ENCODE data around the gene PTH2R. TPM values are rescaled to one million over a fixed set of nuclear protein-coding genes. Genes with fewer than 3 reads are reported as not detected.

Gene PTH2R
- total RNA-seq, 1 experiment from 2014 or later = 0.48 TPM

DNA sequence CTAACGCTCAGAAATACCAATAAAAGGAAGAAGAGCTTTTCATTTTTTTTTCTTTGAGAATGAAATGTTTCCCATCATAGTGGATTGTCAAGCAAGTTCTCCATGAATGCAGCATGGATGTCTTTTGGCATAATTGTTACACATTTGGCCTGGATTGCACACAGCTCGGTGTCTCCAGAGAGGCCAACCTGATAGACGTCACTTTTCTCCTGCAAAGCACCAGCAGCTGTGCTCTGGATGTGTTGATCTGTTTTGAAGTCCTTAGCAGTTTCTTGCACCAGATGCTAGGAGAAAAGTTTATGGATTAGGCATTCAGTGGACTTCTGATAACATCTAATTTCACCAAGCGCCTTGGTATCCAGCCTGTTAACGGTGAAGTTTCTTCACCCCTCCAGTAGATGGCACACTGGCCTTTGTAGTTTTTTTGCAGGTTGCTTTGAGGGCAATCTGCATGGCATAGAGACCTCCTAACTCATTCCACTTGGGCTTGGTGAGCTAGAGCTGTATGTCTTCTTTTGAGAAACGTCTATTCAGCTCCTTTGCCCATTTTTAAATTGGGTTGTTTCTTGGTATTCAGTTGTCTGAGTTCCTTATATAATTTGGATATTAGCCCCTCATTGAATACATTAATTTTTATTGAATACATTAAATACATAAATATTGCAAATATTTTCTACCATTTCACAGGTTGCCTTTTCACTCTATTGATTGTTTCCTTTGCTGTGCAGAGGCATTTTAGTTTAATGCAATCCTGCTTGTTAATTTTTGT is 59.7 kb downstream of the PTH2R start:
- TF ChIP-seq MXD4 (CRISPR knock-in tag; IDR thresholded peaks at IDR 0.05; ENCODE audit: borderline replicate concordance) = no peak
- TF ChIP-seq, protein P1, sequence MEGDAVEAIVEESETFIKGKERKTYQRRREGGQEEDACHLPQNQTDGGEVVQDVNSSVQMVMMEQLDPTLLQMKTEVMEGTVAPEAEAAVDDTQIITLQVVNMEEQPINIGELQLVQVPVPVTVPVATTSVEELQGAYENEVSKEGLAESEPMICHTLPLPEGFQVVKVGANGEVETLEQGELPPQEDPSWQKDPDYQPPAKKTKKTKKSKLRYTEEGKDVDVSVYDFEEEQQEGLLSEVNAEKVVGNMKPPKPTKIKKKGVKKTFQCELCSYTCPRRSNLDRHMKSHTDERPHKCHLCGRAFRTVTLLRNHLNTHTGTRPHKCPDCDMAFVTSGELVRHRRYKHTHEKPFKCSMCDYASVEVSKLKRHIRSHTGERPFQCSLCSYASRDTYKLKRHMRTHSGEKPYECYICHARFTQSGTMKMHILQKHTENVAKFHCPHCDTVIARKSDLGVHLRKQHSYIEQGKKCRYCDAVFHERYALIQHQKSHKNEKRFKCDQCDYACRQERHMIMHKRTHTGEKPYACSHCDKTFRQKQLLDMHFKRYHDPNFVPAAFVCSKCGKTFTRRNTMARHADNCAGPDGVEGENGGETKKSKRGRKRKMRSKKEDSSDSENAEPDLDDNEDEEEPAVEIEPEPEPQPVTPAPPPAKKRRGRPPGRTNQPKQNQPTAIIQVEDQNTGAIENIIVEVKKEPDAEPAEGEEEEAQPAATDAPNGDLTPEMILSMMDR (IDR thresholded peaks at IDR 0.05) = peak; percentile 67
- ATAC-seq = peak; percentile 96
- peaks cover 20% of the 10 kb centered on the region for H3K9me3 Mint-ChIP-seq
- H3K27me3 Mint-ChIP-seq (ENCODE audit: low read depth) = peaks cover 27% of the 10 kb centered on the region
- DNase-seq (ENCODE audit: low spot score) = peak; percentile 46
- H3K4me1 Mint-ChIP-seq = no peaks in the 10 kb centered on the region
- peaks cover 18% of the 10 kb centered on the region for H3K36me3 Mint-ChIP-seq
- H3K27ac Mint-ChIP-seq = no peak overlapping the region
- ChIA-PET POLR2A (no interaction called here), CTCF (interaction anchor here (0.5 to 1.3 kb wide), 24 partner anchors 9 to 865 kb away, joined by 3 to 17 read pairs (median 3); partner anchors contain the start of gene PTH2R)
- H3K4me3 Mint-ChIP-seq = no peak overlapping the region

DNA sequence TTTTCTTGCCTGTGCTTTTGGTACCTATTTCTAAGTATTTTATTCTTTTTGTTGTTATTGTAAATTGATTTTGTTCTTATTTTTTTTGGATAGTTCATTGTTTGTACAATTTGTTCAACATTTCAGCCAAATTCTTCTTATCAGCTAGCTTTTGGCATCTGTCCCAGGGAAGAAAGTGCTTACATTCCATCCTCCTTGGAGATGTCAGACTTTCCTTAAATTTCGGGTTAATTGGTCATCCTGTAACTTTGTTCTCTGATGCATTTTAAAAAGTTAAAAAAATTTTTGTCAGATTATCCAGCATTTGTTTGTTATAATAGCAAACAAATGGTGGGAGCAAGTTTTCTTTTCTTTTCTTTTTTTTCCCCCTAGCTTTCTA is 60.3 kb downstream of the PTH2R start:
- POLR2A ChIA-PET = no interaction called here
- CTCF ChIA-PET = interaction anchor here (0.5 to 1.3 kb wide), 27 partner anchors 8 to 864 kb away, joined by 3 to 17 read pairs (median 3); partner anchors contain the start of gene PTH2R
- no peak overlapping the region for H3K4me3 Mint-ChIP-seq
- no peak for DNase-seq (ENCODE audit: low spot score)
- TF ChIP-seq, protein P2, sequence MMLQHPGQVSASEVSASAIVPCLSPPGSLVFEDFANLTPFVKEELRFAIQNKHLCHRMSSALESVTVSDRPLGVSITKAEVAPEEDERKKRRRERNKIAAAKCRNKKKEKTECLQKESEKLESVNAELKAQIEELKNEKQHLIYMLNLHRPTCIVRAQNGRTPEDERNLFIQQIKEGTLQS (CRISPR knock-in tag; conservative IDR thresholded peaks at IDR 0.05) = no peak
- TF ChIP-seq ZNF317 (CRISPR knock-in tag; IDR thresholded peaks at IDR 0.05; ENCODE audit: borderline replicate concordance, low read depth) (no peak), ZNF423 (CRISPR knock-in tag; IDR thresholded peaks at IDR 0.05) (no peak)
- peaks cover 18% of the 10 kb centered on the region for H3K36me3 Mint-ChIP-seq
- H3K27me3 Mint-ChIP-seq (ENCODE audit: low read depth) = peaks cover 27% of the 10 kb centered on the region
- ATAC-seq = no peak
- H3K4me1 Mint-ChIP-seq = no peaks in the 10 kb centered on the region
- no peak overlapping the region for H3K27ac Mint-ChIP-seq
- peaks cover 26% of the 10 kb centered on the region for H3K9me3 Mint-ChIP-seq

DNA sequence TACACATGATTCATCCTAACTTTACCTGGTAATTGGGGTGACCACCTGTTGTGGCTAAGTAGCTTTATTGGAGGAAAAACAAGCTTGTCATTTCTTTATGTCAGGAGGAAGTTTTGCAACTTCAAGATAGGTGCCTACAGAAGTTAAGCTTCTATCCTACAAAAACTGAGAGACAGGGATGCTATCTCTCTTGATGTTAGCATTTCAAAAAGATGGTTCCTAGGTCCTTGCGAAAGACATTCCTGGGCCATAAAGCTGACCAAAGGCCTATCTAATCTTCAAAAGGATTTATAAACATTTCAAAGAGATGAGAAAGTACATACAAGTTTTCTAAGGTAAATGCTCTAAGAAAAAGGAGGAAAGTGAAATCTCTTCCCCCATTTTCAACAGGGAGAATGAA is 61.0 kb downstream of the PTH2R start:
- Mint-ChIP-seq H3K9me3 (peaks cover 33% of the 10 kb centered on the region), H3K27ac (no peak overlapping the region), H3K36me3 (peaks cover 25% of the 10 kb centered on the region), H3K27me3 (ENCODE audit: low read depth) (peaks cover 27% of the 10 kb centered on the region), H3K4me1 (no peaks in the 10 kb centered on the region), H3K4me3 (no peak overlapping the region)
- POLR2A ChIA-PET = no interaction called here
- TF ChIP-seq, protein P3, sequence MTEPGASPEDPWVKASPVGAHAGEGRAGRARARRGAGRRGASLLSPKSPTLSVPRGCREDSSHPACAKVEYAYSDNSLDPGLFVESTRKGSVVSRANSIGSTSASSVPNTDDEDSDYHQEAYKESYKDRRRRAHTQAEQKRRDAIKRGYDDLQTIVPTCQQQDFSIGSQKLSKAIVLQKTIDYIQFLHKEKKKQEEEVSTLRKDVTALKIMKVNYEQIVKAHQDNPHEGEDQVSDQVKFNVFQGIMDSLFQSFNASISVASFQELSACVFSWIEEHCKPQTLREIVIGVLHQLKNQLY (CRISPR knock-in tag; IDR thresholded peaks at IDR 0.05) = no peak
- TF ChIP-seq HMGA2 (CRISPR knock-in tag; IDR thresholded peaks at IDR 0.05) (no peak), MXD4 (CRISPR knock-in tag; IDR thresholded peaks at IDR 0.05; ENCODE audit: borderline replicate concordance) (no peak), ZNF263 (CRISPR knock-in tag; IDR thresholded peaks at IDR 0.05; ENCODE audit: low read depth) (no peak), IRF2 (CRISPR knock-in tag; IDR thresholded peaks at IDR 0.05; ENCODE audit: borderline replicate concordance, low read depth) (no peak), RELA (CRISPR knock-in tag; IDR thresholded peaks at IDR 0.05; ENCODE audit: borderline replicate concordance) (no peak), ZNF396 (CRISPR knock-in tag; IDR thresholded peaks at IDR 0.05; ENCODE audit: borderline replicate concordance) (no peak), ZBTB21 (CRISPR knock-in tag; IDR thresholded peaks at IDR 0.05; ENCODE audit: borderline replicate concordance) (no peak), FOXP1 (CRISPR knock-in tag; IDR thresholded peaks at IDR 0.05; ENCODE audit: borderline replicate concordance) (no peak), PRRX2 (CRISPR knock-in tag; IDR thresholded peaks at IDR 0.05) (no peak), TP53 (CRISPR knock-in tag; IDR thresholded peaks at IDR 0.05) (no peak), JUN (CRISPR knock-in tag; IDR thresholded peaks at IDR 0.05) (no peak)
- TF ChIP-seq, protein P4, sequence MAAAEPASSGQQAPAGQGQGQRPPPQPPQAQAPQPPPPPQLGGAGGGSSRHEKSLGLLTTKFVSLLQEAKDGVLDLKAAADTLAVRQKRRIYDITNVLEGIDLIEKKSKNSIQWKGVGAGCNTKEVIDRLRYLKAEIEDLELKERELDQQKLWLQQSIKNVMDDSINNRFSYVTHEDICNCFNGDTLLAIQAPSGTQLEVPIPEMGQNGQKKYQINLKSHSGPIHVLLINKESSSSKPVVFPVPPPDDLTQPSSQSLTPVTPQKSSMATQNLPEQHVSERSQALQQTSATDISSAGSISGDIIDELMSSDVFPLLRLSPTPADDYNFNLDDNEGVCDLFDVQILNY (CRISPR knock-in tag; IDR thresholded peaks at IDR 0.05) = no peak
- TF ChIP-seq, protein P1 (IDR thresholded peaks at IDR 0.05) = no peak
- TF ChIP-seq, protein P5, sequence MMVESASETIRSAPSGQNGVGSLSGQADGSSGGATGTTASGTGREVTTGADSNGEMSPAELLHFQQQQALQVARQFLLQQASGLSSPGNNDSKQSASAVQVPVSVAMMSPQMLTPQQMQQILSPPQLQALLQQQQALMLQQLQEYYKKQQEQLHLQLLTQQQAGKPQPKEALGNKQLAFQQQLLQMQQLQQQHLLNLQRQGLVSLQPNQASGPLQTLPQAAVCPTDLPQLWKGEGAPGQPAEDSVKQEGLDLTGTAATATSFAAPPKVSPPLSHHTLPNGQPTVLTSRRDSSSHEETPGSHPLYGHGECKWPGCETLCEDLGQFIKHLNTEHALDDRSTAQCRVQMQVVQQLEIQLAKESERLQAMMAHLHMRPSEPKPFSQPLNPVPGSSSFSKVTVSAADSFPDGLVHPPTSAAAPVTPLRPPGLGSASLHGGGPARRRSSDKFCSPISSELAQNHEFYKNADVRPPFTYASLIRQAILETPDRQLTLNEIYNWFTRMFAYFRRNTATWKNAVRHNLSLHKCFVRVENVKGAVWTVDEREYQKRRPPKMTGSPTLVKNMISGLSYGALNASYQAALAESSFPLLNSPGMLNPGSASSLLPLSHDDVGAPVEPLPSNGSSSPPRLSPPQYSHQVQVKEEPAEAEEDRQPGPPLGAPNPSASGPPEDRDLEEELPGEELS (CRISPR knock-in tag; IDR thresholded peaks at IDR 0.05) = no peak
- TF ChIP-seq, protein P6, sequence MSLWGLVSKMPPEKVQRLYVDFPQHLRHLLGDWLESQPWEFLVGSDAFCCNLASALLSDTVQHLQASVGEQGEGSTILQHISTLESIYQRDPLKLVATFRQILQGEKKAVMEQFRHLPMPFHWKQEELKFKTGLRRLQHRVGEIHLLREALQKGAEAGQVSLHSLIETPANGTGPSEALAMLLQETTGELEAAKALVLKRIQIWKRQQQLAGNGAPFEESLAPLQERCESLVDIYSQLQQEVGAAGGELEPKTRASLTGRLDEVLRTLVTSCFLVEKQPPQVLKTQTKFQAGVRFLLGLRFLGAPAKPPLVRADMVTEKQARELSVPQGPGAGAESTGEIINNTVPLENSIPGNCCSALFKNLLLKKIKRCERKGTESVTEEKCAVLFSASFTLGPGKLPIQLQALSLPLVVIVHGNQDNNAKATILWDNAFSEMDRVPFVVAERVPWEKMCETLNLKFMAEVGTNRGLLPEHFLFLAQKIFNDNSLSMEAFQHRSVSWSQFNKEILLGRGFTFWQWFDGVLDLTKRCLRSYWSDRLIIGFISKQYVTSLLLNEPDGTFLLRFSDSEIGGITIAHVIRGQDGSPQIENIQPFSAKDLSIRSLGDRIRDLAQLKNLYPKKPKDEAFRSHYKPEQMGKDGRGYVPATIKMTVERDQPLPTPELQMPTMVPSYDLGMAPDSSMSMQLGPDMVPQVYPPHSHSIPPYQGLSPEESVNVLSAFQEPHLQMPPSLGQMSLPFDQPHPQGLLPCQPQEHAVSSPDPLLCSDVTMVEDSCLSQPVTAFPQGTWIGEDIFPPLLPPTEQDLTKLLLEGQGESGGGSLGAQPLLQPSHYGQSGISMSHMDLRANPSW (CRISPR knock-in tag; conservative IDR thresholded peaks at IDR 0.05; ENCODE audit: low read depth) = no peak
- ATAC-seq (no peak), DNase-seq (ENCODE audit: low spot score) (no peak)
- CTCF ChIA-PET = interaction anchor here (1.1 to 1.3 kb wide), 4 partner anchors 60 to 863 kb away, joined by 3 to 4 read pairs (median 3); no protein-coding TSS in a partner anchor
